Mucosa of gallbladder (tissue), 1 donor: ENCODE data around the gene MBD3L3. TPM values are rescaled to one million over a fixed set of nuclear protein-coding genes. Genes with fewer than 3 reads are reported as not detected.
"Not testable (repeated sequence)": the region's sequence is repeated elsewhere in the genome, so short reads cannot be mapped to it uniquely, and the experiment has no call there.

Experiments used
- DNase-seq: peaks from one replicate; pipeline ENCODE4 v3.0.0-alpha.2; 2020; ENCODE audit warnings: low spot score
- total RNA-seq: library from RNA; stranded (reverse); gene quantifications from one replicate; pipeline ENCODE4 v1.2.1, GENCODE V29; 2021
- donor health status: DM: no; HTN: no; CAD: no.

MBD3L3 gene
- total RNA-seq, 1 donor from 2014 or later, result not detected

GRCh38 chr19:7063764-7064418 is 5.4 kb upstream of the MBD3L3 start:
- no peak for DNase-seq

GRCh38 chr19:7063339-7063738 is 4.9 kb upstream of the MBD3L3 start:
- no peak for DNase-seq

DNA sequence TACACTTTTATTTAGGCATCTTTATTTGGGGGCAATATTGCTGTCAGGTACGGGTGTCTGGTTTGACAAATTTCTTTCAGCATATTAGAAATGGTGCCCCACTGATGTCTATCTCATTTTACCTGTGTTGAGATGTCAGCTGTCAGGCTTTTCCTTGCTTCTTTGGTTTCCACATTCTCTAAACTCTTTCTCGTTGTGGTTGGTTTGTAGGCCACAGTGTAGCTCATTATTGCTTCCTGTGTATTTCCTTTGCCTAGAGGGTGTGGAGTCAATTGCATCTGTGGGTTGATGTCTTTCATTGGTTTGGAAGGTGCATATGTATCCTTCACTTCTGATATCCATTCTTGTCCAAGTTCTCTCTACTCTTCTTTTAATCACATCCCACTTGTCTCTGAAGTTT is 1.5 kb upstream of the MBD3L3 start:
- DNase-seq, result not testable (repeated sequence)

DNA sequence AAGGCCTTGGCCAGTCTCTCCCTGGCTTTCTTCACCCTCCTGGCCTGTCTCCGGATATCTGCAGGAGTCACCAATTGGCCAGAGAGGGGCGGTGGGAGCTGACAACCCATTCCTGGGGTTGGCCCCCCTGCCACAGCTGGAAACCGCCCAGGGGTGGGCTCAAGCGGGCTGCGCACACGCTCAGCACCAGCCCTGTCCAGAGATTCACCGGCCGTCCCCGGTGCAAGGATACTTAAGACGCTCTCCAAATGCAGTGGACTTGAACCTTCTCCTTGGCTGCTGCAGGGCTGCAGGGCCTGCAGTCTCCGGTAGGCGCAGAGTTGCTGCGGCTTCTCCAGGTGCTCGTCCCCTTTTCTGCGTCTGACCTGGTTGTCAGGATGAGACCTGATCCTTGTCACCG is 2.1 kb downstream of the MBD3L3 start:
- not testable (repeated sequence) for DNase-seq

DNA sequence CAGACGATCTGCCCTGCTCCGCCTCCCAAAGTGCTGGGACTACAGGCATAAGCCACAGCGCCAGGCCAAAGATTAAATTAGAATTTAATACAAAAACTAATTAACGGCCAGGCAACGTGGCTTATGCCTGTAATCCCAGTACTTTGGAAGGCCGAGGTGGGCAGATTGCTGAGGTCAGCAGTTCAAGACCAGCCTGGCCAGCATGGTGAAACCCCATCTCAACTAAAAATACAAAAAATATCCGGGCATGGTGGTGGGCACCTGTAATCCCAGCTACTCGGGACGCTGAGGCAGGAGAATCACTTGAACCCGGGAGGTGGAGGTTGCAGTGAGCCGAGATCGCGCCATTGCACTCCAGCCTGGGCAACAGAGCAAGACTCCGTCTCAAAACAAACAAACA is 2.8 kb downstream of the MBD3L3 start:
- not testable (repeated sequence) for DNase-seq

DNA sequence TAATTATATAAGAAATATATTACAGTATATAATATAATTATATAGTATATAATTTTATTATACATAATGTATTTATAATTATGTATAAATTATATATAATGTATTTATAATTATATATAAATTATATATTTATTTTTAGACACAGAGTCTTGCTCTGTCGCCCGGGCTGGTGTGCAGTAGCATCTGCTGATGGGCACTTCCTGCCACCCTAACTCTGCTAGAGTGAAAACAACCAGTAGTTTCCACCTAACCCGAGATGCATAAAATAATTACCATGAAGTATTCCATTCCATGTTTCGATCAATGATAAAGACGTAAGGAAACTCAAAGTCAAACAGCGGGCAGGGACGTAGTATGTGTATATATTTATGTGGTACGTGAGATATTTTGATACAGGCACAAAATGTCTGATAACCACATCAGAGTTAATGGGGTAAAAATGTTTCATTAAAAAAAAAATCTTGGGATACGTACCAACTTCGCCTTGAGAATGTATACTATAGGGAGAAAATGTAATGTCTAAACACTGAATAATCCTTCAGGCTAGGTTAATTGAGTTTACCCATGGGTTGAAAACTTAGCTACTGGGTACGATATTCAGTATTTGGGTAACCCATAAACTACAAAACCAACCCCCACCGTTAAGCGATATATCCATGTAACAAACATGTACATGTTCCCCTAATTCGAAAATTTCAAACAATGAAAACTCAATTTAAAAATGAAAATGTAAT is 3.7 kb downstream of the MBD3L3 start:
- DNase-seq, result not testable (repeated sequence)

DNA sequence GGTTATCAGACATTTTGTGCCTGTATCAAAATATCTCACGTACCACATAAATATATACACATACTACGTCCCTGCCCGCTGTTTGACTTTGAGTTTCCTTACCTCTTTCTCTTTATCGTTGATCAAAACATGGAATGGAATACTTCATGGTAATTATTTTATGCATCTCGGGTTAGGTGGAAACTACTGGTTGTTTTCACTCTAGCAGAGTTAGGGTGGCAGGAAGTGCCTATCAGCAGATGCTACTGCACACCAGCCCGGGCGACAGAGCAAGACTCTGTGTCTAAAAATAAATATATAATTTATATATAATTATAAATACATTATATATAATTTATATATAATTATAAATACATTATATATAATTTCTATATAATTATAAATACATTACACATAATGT is 5.6 kb downstream of the MBD3L3 start:
- DNase-seq, result not testable (repeated sequence)

DNA sequence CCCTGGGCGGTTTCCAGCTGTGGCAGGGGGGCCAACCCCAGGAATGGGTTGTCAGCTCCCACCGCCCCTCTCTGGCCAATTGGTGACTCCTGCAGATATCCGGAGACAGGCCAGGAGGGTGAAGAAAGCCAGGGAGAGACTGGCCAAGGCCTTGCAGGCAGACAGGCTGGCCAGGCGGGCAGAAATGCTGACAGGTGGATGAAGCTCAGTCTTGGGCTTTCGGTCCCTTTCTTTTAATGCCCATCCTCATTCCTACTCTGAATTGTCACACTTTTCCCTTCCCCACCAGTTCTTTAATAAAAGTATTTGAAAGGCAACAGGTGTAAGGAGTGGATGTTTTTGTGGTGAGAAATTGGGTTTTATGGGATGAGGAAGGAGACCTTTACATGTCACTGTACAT is 7.1 kb downstream of the MBD3L3 start:
- DNase-seq, result not testable (repeated sequence)

GRCh38 chr19:7049021-7049420 is 9.5 kb downstream of the MBD3L3 start, which contains the start of gene MBD3L2:
Gene MBD3L2 (plus strand): TSS chr19:7049321. CDS start chr19:7049374, 53 bp downstream.
- DNase-seq, result not testable (repeated sequence)

DNA sequence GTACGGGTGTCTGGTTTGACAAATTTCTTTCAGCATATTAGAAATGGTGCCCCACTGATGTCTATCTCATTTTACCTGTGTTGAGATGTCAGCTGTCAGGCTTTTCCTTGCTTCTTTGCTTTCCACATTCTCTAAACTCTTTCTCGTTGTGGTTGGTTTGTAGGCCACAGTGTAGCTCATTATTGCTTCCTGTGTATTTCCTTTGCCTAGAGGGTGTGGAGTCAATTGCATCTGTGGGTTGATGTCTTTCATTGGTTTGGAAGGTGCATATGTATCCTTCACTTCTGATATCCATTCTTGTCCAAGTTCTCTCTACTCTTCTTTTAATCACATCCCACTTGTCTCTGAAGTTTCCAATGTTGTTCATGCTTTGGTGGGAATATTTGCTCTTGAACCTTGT is 16.9 kb downstream of the MBD3L3 start:
- DNase-seq, result not testable (repeated sequence)

DNA sequence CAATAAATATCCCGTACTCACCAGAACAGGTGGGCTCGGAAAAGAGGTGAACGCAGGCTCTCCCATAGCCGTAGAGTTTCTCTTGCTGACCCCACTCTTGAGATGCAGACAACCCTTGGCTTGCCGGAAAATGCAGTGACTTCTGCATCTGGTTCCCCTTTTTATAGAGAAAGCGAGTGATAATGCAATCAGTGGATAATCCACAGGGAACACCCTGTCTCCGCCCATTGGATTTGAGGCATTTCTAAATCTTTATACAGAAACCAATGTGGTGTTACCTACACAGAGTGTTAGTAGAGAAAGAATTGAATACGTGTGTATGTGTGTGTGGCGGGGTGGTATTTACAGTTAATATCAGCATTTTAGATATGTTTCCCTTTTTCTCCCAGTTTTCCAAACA is 18.4 kb downstream of the MBD3L3 start, which contains the start of gene MBD3L4:
Gene MBD3L4 (minus strand): TSS at position 101 of the 400 bp plus-strand sequence. CDS start 35 bp downstream, at position 66.
- not testable (repeated sequence) for DNase-seq

DNA sequence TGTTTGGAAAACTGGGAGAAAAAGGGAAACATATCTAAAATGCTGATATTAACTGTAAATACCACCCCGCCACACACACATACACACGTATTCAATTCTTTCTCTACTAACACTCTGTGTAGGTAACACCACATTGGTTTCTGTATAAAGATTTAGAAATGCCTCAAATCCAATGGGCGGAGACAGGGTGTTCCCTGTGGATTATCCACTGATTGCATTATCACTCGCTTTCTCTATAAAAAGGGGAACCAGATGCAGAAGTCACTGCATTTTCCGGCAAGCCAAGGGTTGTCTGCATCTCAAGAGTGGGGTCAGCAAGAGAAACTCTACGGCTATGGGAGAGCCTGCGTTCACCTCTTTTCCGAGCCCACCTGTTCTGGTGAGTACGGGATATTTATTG is 28.2 kb downstream of the MBD3L3 start, which contains the start of gene MBD3L5:
Gene MBD3L5 (plus strand): TSS at position 301 of the 400 bp plus-strand sequence. CDS start 34 bp downstream, at position 335.
- not testable (repeated sequence) for DNase-seq

- DNase-seq, result not testable (repeated sequence)
Observed at GRCh38 chr19:7028790-7029189, 29.7 kb downstream of the MBD3L3 start.

DNA sequence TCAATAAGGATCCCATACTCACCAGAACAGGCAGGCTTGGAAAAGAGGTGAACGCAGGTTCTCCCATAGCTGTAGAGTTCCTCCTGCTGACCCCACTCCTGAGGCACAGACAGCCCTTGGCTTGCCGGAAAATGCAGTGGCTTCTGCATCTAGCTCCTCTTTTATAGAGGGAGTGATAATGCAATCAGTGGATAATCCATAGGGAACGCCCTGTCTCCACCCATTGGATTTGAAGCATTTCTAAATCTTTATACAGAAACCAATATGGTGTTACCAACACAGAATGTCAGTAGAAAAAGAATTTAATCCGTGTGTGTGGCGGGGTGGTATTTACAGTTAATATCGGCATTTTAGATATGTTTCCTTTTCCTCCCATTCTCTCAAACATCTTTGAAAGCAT is 37.1 kb downstream of the MBD3L3 start, which contains the start of gene MBD3L2B:
Gene MBD3L2B (minus strand): TSS at position 101 of the 400 bp plus-strand sequence. CDS start 34 bp downstream, at position 67.
- DNase-seq, result not testable (repeated sequence)

DNA sequence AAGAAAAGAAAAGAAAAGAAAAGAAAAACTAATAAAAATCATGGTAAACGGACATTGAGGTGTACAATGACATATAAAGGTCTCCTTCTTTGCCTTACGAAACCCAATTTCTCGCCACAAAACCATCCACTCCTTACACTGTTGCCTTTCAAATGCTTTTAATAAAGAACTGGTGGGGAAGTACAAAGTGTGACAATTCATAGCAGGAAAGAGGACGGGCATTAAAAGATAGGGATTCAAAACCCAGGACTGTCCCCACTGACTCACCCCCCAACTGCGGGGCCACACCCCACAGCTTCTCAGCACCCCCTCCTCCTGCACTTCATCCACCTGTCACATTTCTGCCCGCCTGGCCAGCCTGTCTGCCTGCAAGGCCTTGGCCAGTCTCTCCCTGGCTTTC is 39.6 kb downstream of the MBD3L3 start:
- no peak for DNase-seq

- no peak for DNase-seq
Observed at GRCh38 chr19:7013678-7014077, 44.8 kb downstream of the MBD3L3 start.

GRCh38 chr19:7010722-7011593 is 47.5 kb downstream of the MBD3L3 start:
- no peak for DNase-seq

DNA sequence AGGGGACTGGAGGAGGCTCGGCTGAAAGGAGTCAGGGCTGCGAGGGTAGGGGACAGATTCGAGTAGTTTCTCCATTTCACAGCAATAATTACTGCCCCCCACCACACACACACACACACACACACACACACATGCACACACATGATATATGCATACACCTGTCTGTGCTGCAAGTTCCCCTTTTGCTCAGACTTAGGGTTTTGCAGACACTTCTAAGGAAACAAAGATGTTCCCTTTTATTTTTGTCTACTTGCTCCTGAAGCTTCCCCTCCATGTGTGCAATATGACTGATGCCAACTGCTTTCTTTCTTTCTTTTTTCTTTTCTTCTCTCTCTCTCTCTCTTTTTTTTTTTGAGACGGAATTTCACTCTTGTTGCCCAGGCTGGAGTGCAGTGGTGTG is 50.6 kb downstream of the MBD3L3 start:
- DNase-seq, result no peak
